HG03095 (cell line): ENCODE results near the gene TTC33.
A peak's percentile ranks its signal among the peaks of the same experiment; 100 is the strongest.

ENCODE experiments used
- ATAC-seq: cut with Tn5 transposase; IDR thresholded peaks from one replicate; pipeline ENCODE4 v1.9.1; 2021; ENCODE audit warnings: moderate library complexity; ENCODE audit not compliant: unreplicated experiment

The TTC33 gene

GRCh38 chr5:40618926-40619325 is 136.8 kb downstream of the TTC33 start:
- ATAC-seq, result no peak

GRCh38 chr5:40616781-40617180 is 139.0 kb downstream of the TTC33 start:
- no peak for ATAC-seq

DNA sequence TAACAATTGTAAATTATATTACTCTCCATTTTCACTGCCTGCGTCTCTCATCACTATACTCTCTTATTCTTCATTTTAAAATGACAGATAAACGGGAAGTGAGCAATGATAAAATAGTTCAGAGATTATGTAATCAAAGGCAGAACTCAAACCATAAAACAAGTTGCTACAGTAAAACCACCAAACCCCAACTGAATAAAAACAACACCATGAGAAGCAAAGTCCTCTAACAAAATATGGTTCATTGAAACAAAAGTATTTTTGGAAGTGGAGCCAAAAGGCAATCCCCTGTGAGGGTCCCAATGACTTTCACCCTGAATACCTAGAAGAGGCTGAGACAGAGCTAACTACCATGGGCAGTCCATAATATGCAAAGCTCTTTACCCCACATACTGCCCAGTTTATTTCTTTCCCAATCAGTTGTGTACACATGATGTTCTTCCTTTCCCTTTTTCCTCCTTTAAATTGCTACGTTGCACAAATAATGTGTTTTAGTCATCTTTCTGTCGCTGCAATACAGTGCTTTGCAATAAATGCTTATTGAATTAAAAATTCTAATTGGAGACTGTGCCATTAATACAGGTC is 140.1 kb downstream of the TTC33 start:
- ATAC-seq, result no peak

- ATAC-seq, result no peak
Measured at GRCh38 chr5:40614923-40615585, 140.7 kb downstream of the TTC33 start.

DNA sequence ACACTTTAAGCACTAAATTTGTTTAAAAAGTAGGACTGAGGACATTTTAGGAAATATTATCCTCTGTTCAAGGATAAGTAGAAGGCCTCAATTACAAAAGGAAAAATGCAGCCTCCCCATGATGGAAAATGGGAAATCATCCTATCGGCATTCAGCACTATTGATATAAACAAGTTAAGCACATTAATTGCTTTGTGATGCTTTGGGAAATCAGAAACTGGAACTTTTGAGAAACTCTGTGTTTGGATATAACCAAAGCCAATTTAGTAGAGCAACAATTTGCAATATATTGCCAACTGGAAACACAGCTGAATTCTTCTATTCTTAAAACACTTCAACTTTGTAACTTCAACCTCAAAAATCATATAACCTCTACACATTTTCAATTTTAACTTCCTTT is 141.3 kb downstream of the TTC33 start:
- no peak for ATAC-seq

DNA sequence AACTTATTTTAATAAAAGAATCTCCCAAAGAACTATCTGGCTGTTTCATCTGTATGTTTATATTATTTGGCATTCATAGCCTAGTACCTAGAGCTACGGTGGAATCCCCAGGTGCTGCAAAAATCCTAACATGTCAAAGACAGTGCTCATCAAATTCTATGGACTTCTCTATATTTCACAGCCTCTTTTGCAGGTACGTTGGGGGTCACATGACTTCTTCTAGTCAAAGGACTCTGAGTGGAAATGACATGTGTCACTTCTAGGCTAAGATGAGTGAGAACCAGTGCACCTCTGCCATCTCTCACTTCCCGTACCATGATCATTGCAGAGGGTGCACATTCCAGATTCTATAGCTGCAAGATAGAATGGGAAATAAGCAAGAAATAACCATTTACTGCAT is 148.6 kb downstream of the TTC33 start:
- no peak for ATAC-seq

- ATAC-seq, result no peak
Measured at GRCh38 chr5:40606077-40606765, 149.5 kb downstream of the TTC33 start.

- ATAC-seq, result no peak
Measured at GRCh38 chr5:40605295-40605958, 150.3 kb downstream of the TTC33 start.

DNA sequence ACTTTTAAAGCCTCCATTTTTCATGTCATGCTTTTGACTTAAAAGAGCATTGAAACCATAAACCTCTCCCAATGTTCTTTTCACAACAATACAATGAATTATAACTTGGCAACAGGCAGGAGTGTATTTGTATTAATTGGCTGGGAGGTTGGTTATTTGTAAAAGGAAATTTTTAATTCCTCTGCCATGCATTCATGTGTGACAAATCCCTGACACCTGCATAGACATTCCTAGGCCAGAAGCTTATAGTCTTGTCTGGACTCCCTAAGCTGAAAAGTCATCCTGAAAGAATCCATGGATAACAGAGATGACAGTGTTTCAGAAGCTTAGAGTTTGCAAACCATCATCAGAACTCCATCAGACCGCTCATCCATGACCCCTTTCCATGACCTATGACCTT is 152.4 kb downstream of the TTC33 start:
- ATAC-seq, result no peak

DNA sequence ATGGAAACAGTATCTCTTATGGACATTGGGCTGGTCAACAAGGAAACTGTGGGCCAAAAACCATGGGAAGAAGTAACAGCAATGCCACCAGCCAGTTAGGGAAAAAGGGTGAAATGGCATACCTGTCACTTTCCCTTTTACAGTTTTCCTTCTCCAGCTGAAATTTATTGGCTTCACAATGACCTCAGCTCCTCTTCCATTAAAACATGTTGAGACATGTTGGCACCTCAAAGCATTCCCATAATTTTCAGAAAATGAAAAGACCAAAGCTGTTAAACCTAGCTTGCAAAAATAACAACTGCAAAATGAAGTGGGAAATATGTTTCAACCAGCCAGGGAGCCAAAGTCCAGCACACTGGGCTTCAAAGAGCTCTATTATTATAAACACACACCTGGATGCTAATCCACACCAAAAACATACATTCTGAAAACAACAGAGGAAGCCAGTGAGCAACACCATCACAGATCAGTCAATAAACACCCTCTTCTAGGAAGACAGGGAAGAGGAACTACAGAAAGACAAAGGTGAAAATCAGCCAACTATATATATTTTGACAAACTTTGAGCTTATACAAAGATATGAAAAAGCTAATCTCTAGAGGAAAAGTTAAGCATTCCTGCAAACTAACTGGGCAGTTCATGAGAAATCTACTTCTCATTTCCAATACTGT is 154.4 kb downstream of the TTC33 start:
- no peak for ATAC-seq

DNA sequence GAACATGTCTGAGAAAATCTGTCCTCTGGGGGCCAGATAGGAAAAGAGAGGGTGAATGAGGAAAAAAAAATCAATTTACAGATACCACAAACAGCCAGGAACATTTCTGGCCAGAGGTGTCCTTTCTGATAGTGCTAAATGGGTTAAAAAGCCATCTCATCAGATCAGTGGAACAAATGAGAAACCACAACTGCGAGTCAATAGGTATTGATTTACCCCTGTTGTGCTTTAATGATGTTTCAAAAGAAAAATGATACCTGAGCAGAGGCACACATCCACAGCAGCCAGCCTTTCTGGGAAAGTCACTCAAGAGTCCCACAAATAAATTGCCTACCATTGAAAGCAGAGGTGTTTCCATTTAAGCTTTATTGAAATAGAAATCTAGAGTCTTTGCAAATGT is 155.4 kb downstream of the TTC33 start:
- no peak for ATAC-seq

GRCh38 chr5:40599676-40600075 is 156.1 kb downstream of the TTC33 start:
- ATAC-seq, result no peak

- ATAC-seq, result no peak
Measured at GRCh38 chr5:40594811-40595210, 160.9 kb downstream of the TTC33 start.

DNA sequence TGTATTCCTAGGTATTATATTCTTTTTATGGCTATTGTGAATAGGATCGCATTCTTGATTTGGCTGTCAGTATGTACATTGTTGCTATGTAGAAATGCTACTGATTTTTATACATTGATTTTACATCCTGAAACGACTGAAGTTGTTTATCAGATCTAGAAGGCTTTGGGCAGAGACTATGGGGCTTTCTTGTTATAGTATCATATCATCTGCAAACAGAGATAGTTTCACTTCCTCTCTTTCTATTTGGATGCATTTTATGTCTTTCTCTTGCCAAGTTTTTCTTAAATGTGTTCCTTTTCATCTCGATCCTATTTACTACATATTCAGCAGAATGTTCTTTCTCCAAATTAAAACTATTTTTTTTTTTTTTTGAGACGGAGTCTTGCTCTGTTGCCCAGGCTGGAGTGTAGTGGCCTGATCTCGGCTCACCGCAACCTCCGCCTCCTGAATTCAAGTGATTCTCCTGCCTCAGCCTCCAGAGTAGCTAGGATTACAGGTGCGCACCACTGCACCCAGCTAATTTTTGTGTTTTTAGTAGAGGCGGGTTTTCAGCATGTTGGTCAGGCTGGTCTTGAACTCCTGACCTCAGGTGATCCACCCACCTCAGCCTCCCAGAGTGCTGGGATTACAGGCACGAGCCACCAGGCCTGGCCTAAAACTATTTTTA is 163.9 kb downstream of the TTC33 start:
- ATAC-seq, result peak; percentile 89

GRCh38 chr5:40587376-40587775 is 168.4 kb downstream of the TTC33 start:
- no peak for ATAC-seq

DNA sequence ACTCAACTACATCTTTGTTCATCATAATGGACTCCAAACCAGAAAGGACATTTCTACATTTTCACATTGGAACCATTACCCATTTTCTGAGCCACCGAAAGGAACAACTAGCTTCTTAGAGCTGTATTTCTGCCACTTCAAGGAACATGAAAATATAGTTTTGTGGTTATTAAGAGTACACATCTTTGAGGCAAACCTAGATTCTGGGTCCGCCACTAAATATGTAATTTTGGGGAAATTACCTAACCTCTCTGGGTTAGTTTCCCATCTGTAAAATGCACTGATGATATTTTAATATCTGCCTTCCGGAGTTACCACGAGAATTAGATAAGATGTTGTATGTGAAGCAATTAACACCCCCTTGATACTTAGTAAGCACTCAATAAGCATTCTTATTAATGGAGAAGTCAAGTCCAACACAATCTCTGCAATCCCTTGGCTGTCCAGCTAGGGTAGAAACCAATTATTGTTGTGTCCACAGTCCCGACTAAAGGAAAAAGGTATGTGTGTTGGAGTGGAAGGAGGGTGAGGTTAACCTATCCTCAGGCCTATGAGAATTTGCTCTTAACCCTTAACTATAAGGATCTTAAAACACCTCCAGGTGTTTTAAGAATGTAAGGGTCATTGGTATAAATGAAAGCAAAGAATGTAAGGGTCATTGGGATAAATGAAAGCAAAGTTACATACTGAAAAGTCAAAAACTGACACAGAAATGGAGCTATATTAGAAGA is 170.1 kb downstream of the TTC33 start:
- ATAC-seq, result no peak

GRCh38 chr5:40584054-40584453 is 171.7 kb downstream of the TTC33 start:
- ATAC-seq, result no peak

- peak; percentile 93 for ATAC-seq
Measured at GRCh38 chr5:40578501-40579451, 177.0 kb downstream of the TTC33 start.

GRCh38 chr5:40577718-40578117 is 178.0 kb downstream of the TTC33 start:
- no peak for ATAC-seq
